ENCODE measurements around the gene PAQR4.

The PAQR4 gene

GRCh38 chr16:2946649-2947048 is 22.5 kb upstream of the PAQR4 start:
- no peak for DNase-seq

- DNase-seq, result no peak
Observed at GRCh38 chr16:2948807-2949704, 20.1 kb upstream of the PAQR4 start.

- no peak for DNase-seq
Observed at GRCh38 chr16:2949705-2950352, 19.3 kb upstream of the PAQR4 start.

GRCh38 chr16:2950353-2950724 is 18.8 kb upstream of the PAQR4 start:
- DNase-seq, result no peak

GRCh38 chr16:2950773-2951172 is 18.4 kb upstream of the PAQR4 start:
- no peak for DNase-seq

GRCh38 chr16:2952679-2953078 is 16.5 kb upstream of the PAQR4 start:
- peak; percentile 27 for DNase-seq

GRCh38 chr16:2953706-2954627 is 15.2 kb upstream of the PAQR4 start:
- peak; percentile 76 for DNase-seq

- peak; percentile 90 for DNase-seq
Observed at GRCh38 chr16:2954656-2955381, 14.3 kb upstream of the PAQR4 start.

- DNase-seq, result peak; percentile 60
Observed at GRCh38 chr16:2955438-2955778, 13.7 kb upstream of the PAQR4 start.

- DNase-seq, result peak; percentile 65
Observed at GRCh38 chr16:2955779-2956578, 13.2 kb upstream of the PAQR4 start.

GRCh38 chr16:2956579-2956956 is 12.6 kb upstream of the PAQR4 start:
- no peak for DNase-seq

GRCh38 chr16:2959206-2959605 is 9.9 kb upstream of the PAQR4 start:
- peak; percentile 63 for DNase-seq

GRCh38 chr16:2960183-2961010 is 8.8 kb upstream of the PAQR4 start:
- peak; percentile 68 for DNase-seq

GRCh38 chr16:2962334-2963073 is 6.6 kb upstream of the PAQR4 start:
- DNase-seq, result peak; percentile 48

- peak; percentile 47 for DNase-seq
Observed at GRCh38 chr16:2963074-2963722, 6.0 kb upstream of the PAQR4 start.

- peak; percentile 94 for DNase-seq
Observed at GRCh38 chr16:2963723-2964474, 5.2 kb upstream of the PAQR4 start, which contains the start of gene KREMEN2. Gene KREMEN2 (plus strand): TSS chr16:2964275. CDS start chr16:2964521, 246 bp downstream.

- peak; percentile 90 for DNase-seq
Observed at GRCh38 chr16:2964475-2965336, 4.4 kb upstream of the PAQR4 start.

All from DMS53 (cell line).